Renal pelvis (tissue), 12 donors: ENCODE measurements around the gene PLCXD1. TPM values are rescaled to one million over a fixed set of nuclear protein-coding genes. Genes with fewer than 3 reads are reported as not detected.
"Not testable (repeated sequence)": the region's sequence is repeated elsewhere in the genome, so short reads cannot be mapped to it uniquely, and the experiment has no call there.

ENCODE experiments used
- DNase-seq: peaks from one replicate; pipeline ENCODE4 v3.0.0-alpha.2; 2013
- long read RNA-seq, 16 experiments: transcript quantifications; one replicate each; lab custom pipeline, GENCODE V29; 2026
- polyA plus RNA-seq, 3 donors: library from polyadenylated mRNA; unstranded; fragments of 120-200 nt; gene quantifications; one replicate each; pipeline ENCODE4 v1.2.1, GENCODE V29; 2013; ENCODE audit not compliant: insufficient read length in 3 of 3

PLCXD1 gene
- 10 to 100 TPM; 24.3 to 41.2 (median 34.4) TPM for polyA plus RNA-seq
- long read RNA-seq, donor 1, partial matches to known transcripts, result 59 of 59 reads
- long read RNA-seq, donor 1, other reads (novel, unspliced or antisense), result 0 of 59 reads
- long read RNA-seq, donor 2, full-length matches to known transcripts, result 1 of 112 reads
- long read RNA-seq, donor 2, partial matches to known transcripts, result 111 of 112 reads
- long read RNA-seq, donor 2, other reads (novel, unspliced or antisense), result 0 of 112 reads
- long read RNA-seq, donor 3, full-length matches to known transcripts, result 2 of 61 reads
- long read RNA-seq, donor 3, partial matches to known transcripts, result 59 of 61 reads
- long read RNA-seq, donor 3, other reads (novel, unspliced or antisense), result 0 of 61 reads
- long read RNA-seq, donor 4, full-length matches to known transcripts, result 3 of 117 reads
- long read RNA-seq, donor 4, partial matches to known transcripts, result 114 of 117 reads
- long read RNA-seq, donor 4, other reads (novel, unspliced or antisense), result 0 of 117 reads
- long read RNA-seq, donor 5, partial matches to known transcripts, result 20 of 20 reads
- long read RNA-seq, donor 5, other reads (novel, unspliced or antisense), result 0 of 20 reads
- long read RNA-seq, donor 6, partial matches to known transcripts, result 73 of 73 reads
- long read RNA-seq, donor 6, other reads (novel, unspliced or antisense), result 0 of 73 reads
- long read RNA-seq, donor 7, partial matches to known transcripts, result 87 of 87 reads
- long read RNA-seq, donor 7, other reads (novel, unspliced or antisense), result 0 of 87 reads
- long read RNA-seq, donor 8, full-length matches to known transcripts, result 1 of 10 reads
- long read RNA-seq, donor 8, partial matches to known transcripts, result 0 of 10 reads
- long read RNA-seq, donor 8, other reads (novel, unspliced or antisense), result 9 of 10 reads
- long read RNA-seq, donor 9, partial matches to known transcripts, result 0 of 1 reads
- long read RNA-seq, donor 9, other reads (novel, unspliced or antisense), result 0 of 1 reads
- long read RNA-seq, donor 10, result 0 reads
- long read RNA-seq, donor 11, partial matches to known transcripts, result 48 of 48 reads
- long read RNA-seq, donor 11, other reads (novel, unspliced or antisense), result 0 of 48 reads
- long read RNA-seq, donor 12, full-length matches to known transcripts, result 2 of 106 reads
- long read RNA-seq, donor 12, partial matches to known transcripts, result 104 of 106 reads
- long read RNA-seq, donor 12, other reads (novel, unspliced or antisense), result 0 of 106 reads
- long read RNA-seq, donor 13, partial matches to known transcripts, result 28 of 46 reads
- long read RNA-seq, donor 13, other reads (novel, unspliced or antisense), result 18 of 46 reads
- long read RNA-seq, donor 14, partial matches to known transcripts, result 64 of 64 reads
- long read RNA-seq, donor 14, other reads (novel, unspliced or antisense), result 0 of 64 reads
- long read RNA-seq, donor 15, full-length matches to known transcripts, result 3 of 108 reads
- long read RNA-seq, donor 15, partial matches to known transcripts, result 105 of 108 reads
- long read RNA-seq, donor 15, other reads (novel, unspliced or antisense), result 0 of 108 reads
- long read RNA-seq, donor 16, partial matches to known transcripts, result 72 of 72 reads
- long read RNA-seq, donor 16, other reads (novel, unspliced or antisense), result 0 of 72 reads

- DNase-seq, result peak; percentile 82
Observed at GRCh38 chrX:281166-281999, at the start of gene PLCXD1. Gene PLCXD1 (plus strand): TSS chrX:281381. CDS start chrX:284188, 2,807 bp downstream.

GRCh38 chrX:231637-232277 lies 49.4 kb upstream of the PLCXD1 start:
- DNase-seq, result not testable (repeated sequence)

GRCh38 chrX:232278-232655 lies 48.9 kb upstream of the PLCXD1 start:
- not testable (repeated sequence) for DNase-seq

GRCh38 chrX:236201-236600 lies 45.0 kb upstream of the PLCXD1 start:
- not testable (repeated sequence) for DNase-seq

GRCh38 chrX:250965-251364 lies 30.2 kb upstream of the PLCXD1 start:
- DNase-seq, result no peak

- not testable (repeated sequence) for DNase-seq
Observed at GRCh38 chrX:251396-252243, 29.6 kb upstream of the PLCXD1 start.

- no peak for DNase-seq
Observed at GRCh38 chrX:252244-252956, 28.8 kb upstream of the PLCXD1 start.

- no peak for DNase-seq
Observed at GRCh38 chrX:252957-253291, 28.3 kb upstream of the PLCXD1 start.

GRCh38 chrX:253451-254297 lies 27.5 kb upstream of the PLCXD1 start:
- DNase-seq, result no peak

- no peak for DNase-seq
Observed at GRCh38 chrX:254630-255215, 26.5 kb upstream of the PLCXD1 start.

- no peak for DNase-seq
Observed at GRCh38 chrX:255923-256331, 25.3 kb upstream of the PLCXD1 start.

- DNase-seq, result not testable (repeated sequence)
Observed at GRCh38 chrX:257054-257453, 24.1 kb upstream of the PLCXD1 start.

- DNase-seq, result no peak
Observed at GRCh38 chrX:257681-258289, 23.4 kb upstream of the PLCXD1 start.

GRCh38 chrX:258291-259040 lies 22.7 kb upstream of the PLCXD1 start:
- DNase-seq, result no peak

- no peak for DNase-seq
Observed at GRCh38 chrX:259692-260355, 21.4 kb upstream of the PLCXD1 start.
